Psoas muscle (tissue), 8 donors: ENCODE data around the gene TTLL4. TPM values are rescaled to one million over a fixed set of nuclear protein-coding genes. Genes with fewer than 3 reads are reported as not detected.

Source experiments
- ATAC-seq, 4 donors: fragments of 200-7000 bp; cut with Tn5 transposase; one replicate each; pipeline ENCODE4 v1.9.1; 2020; ENCODE audit warnings: moderate library complexity in 3 of 4, mild to moderate bottlenecking in 2 of 4
- DNase-seq, 2 donors: peaks; one replicate each; pipeline ENCODE4 v3.0.0-alpha.2; 2020
- H3K27ac ChIP-seq: fragments of 200-600 bp; one replicate; pipeline ENCODE4 v1.8.0; 2022
- H3K27me3 ChIP-seq, 3 donors: fragments of 200-600 bp in 1 of 3; one replicate each; pipeline versions ENCODE4 v1.6.1 to v1.8.0; 2013 to 2022; ENCODE audit warnings: low read length in 2 of 3, mild to moderate bottlenecking in 2 of 3, moderate library complexity in 1 of 3; ENCODE audit not compliant: insufficient read depth in 3 of 3
- H3K36me3 ChIP-seq, 2 donors: fragments of 200-600 bp in 1 of 2; one replicate each; pipeline versions ENCODE4 v1.6.1 to v1.8.0; 2013 to 2022; ENCODE audit warnings: low read depth in 1 of 2, mild to moderate bottlenecking in 1 of 2, moderate library complexity in 1 of 2; ENCODE audit not compliant: insufficient read depth in 1 of 2
- H3K4me1 ChIP-seq: fragments of 200-600 bp; one replicate; pipeline ENCODE4 v1.8.0; 2022
- H3K4me3 ChIP-seq: fragments of 200-600 bp; one replicate; pipeline ENCODE4 v1.8.0; 2022; ENCODE audit warnings: mild to moderate bottlenecking
- H3K9me3 ChIP-seq: fragments of 200-600 bp; one replicate; pipeline ENCODE4 v1.8.0; 2022
- CTCF ChIP-seq: fragments of 200-600 bp; IDR thresholded peaks from one replicate; pipeline ENCODE4 v1.8.0; 2022; ENCODE audit warnings: antibody characterized with exemption
- WGBS, 3 donors: extraction: QIAGEN DNeasy Blood & Tissue Kit; methylation state at CpG; one replicate each; pipeline versions ENCODE4 v1.1.6 to v1.1.7; 2013; 5-methylcytosine and 5-hydroxymethylcytosine counted together
- intact Hi-C, 2 donors: fragments of 100-400 bp; cut with DNase I; formaldehyde crosslinking; loops; one replicate each; pipeline versions ENCODE4 v1.11.0 to v1.14.2; 2022
- polyA plus RNA-seq, 3 donors: library from polyadenylated mRNA; stranded (reverse); fragments of 200-250 nt; gene quantifications; one replicate each; pipeline ENCODE4 v1.2.3, GENCODE V29; 2013
- total RNA-seq, 4 donors: library from RNA; stranded (reverse); fragmentation: NEBNext Ultra II Directional in 2 of 4; extraction: Animal tissue kit (Norgen Biotek cat#: 25700) in 2 of 4; gene quantifications; one replicate each; pipeline versions ENCODE4 v1.2.1 to v1.2.4, GENCODE V29; 2021 to 2023
- donor health status: healthy with polysubstance abuse.
- donor health status: DM: no; HTN: no; CAD: no; lungs with moderate emphysema.
- donor health status: Bipolar disorder and iron deficiency.
- donor health status: healthy.
- donor health status: DM: yes; HTN: yes; CAD: no.
- donor health status: DM: no; HTN: no; CAD: no.
- donor health status: DM: no; HTN: no; CAD: no.
- donor health status: DM: yes; HTN: yes; CAD: no.

Gene TTLL4
- total and polyA plus RNA-seq, 7 donors, result 9.2 to 15.7 (median 14.0) TPM

GRCh38 chr2:218804817-218805216, 94.2 kb downstream of the TTLL4 start:
- intact Hi-C loops, result loop anchor here (5.0 kb wide), 1 partner anchor 32 kb away; no protein-coding TSS in a partner anchor
- 74 to 93% (median 77%) methylated on average over 1 of the region's 1 CpG for WGBS, 3 donors
- Histone ChIP-seq H3K36me3 (no peaks in the 10 kb centered on the region), H3K9me3 (peaks cover 12% of the 10 kb centered on the region), H3K27me3 (no peaks in the 10 kb centered on the region), H3K27ac (peak overlapping the region; percentile 89), H3K4me1 (peaks cover 45% of the 10 kb centered on the region), H3K4me3 (no peak overlapping the region)
- no peak for ATAC-seq
- no peak for DNase-seq
- TF ChIP-seq CTCF, result no peak

Other genes with a start within 250 kb of the TTLL4 start
- 10 to 100 TPM in 1 of 4 donors, 1 to 10 TPM in 3; 5.9 to 10.0 (median 7.2) TPM for gene USP37, start 142.5 kb upstream of the TTLL4 start, total RNA-seq
- 1 to 10 TPM; 2.1 to 6.3 (median 3.4) TPM for gene USP37, start 142.5 kb upstream of the TTLL4 start, polyA plus RNA-seq
- gene CNOT9, start 142.0 kb upstream of the TTLL4 start, total RNA-seq, result 10 to 100 TPM; 15.9 to 22.9 (median 17.2) TPM
- 10 to 100 TPM; 12.3 to 20.6 (median 20.1) TPM for gene CNOT9, start 142.0 kb upstream of the TTLL4 start, polyA plus RNA-seq
- gene PLCD4, start 102.9 kb upstream of the TTLL4 start, total RNA-seq, result 10 to 100 TPM; 20.3 to 85.2 (median 43.0) TPM
- 10 to 100 TPM in 2 of 3 donors, 1 to 10 TPM in 1; 1.4 to 39.7 (median 15.9) TPM for gene PLCD4, start 102.9 kb upstream of the TTLL4 start, polyA plus RNA-seq
- 10 to 100 TPM; 12.0 to 33.5 (median 30.1) TPM for gene ZNF142, start 51.2 kb upstream of the TTLL4 start, total RNA-seq
- 10 to 100 TPM in 1 of 3 donors, 1 to 10 TPM in 2; 1.8 to 21.9 (median 6.9) TPM for gene ZNF142, start 51.2 kb upstream of the TTLL4 start, polyA plus RNA-seq
- gene BCS1L, start 51.2 kb upstream of the TTLL4 start, total RNA-seq, result 10 to 100 TPM; 24.3 to 40.5 (median 26.8) TPM
- gene BCS1L, start 51.2 kb upstream of the TTLL4 start, polyA plus RNA-seq, result 10 to 100 TPM; 13.1 to 50.1 (median 31.4) TPM
- gene RNF25, start 38.8 kb upstream of the TTLL4 start, total RNA-seq, result 10 to 100 TPM; 14.5 to 30.3 (median 20.6) TPM
- 10 to 100 TPM; 22.6 to 32.0 (median 26.3) TPM for gene RNF25, start 38.8 kb upstream of the TTLL4 start, polyA plus RNA-seq
- gene STK36, start 38.7 kb upstream of the TTLL4 start, total RNA-seq, result 10 to 100 TPM in 1 of 4 donors, 1 to 10 TPM in 3; 3.7 to 11.3 (median 7.4) TPM
- gene STK36, start 38.7 kb upstream of the TTLL4 start, polyA plus RNA-seq, result 1 to 10 TPM; 4.6 to 8.7 (median 6.1) TPM
- gene CYP27A1, start 71.3 kb downstream of the TTLL4 start, total RNA-seq, result 10 to 100 TPM; 23.4 to 48.4 (median 45.9) TPM
- gene CYP27A1, start 71.3 kb downstream of the TTLL4 start, polyA plus RNA-seq, result 10 to 100 TPM in 2 of 3 donors, 1 to 10 TPM in 1; 9.3 to 32.0 (median 18.4) TPM
- 100 to 1,000 TPM in 1 of 4 donors, 10 to 100 TPM in 3; 22.0 to 187 (median 59.9) TPM for gene PRKAG3, start 121.0 kb downstream of the TTLL4 start, total RNA-seq
- 10 to 100 TPM in 2 of 3 donors, 1 to 10 TPM in 1; 9.2 to 60.2 (median 58.5) TPM for gene PRKAG3, start 121.0 kb downstream of the TTLL4 start, polyA plus RNA-seq
- gene WNT6, start 149.0 kb downstream of the TTLL4 start, total RNA-seq, result 1 to 10 TPM in 1 of 4 donors, under 1 TPM in 3; 0.12 to 1.0 (median 0.48) TPM
- gene WNT6, start 149.0 kb downstream of the TTLL4 start, polyA plus RNA-seq, result under 1 TPM; 0.05 to 0.20 (median 0.20) TPM
- not detected for gene WNT10A, start 170.0 kb downstream of the TTLL4 start, total RNA-seq
- gene WNT10A, start 170.0 kb downstream of the TTLL4 start, polyA plus RNA-seq, result under 1 TPM in 2 of 3 donors, not detected in 1; 0.01 to 0.03 TPM
- not detected for gene CDK5R2, start 248.8 kb downstream of the TTLL4 start, total RNA-seq
- under 1 TPM in 1 of 3 donors, not detected in 2; 0.03 TPM for gene CDK5R2, start 248.8 kb downstream of the TTLL4 start, polyA plus RNA-seq